Keratinocyte (primary cell): ENCODE results near the gene YTHDF1. TPM values are rescaled to one million over a fixed set of nuclear protein-coding genes. Genes with fewer than 3 reads are reported as not detected.

ENCODE experiments used
- DNase-seq: peaks from one replicate; pipeline ENCODE4 v3.0.0-alpha.2; 2011; ENCODE audit warnings: low read depth, missing footprints, low spot score
- FAIRE-seq: peaks from 2 replicates; lab custom pipeline; 2011; peaks lifted over from hg19 to GRCh38; lab: Jason Lieb, UNC
- H2AFZ ChIP-seq: 2 replicates; pipeline ENCODE4 v1.6.0; 2012; ENCODE audit warnings: low read length, control low read depth, inconsistent platforms; ENCODE audit not compliant: control insufficient read depth
- H3K27ac ChIP-seq: 2 replicates; pipeline ENCODE4 v1.5.1; 2011; ENCODE audit warnings: low read length; ENCODE audit not compliant: control insufficient read depth, insufficient read depth
- H3K27me3 ChIP-seq: 3 replicates; pipeline ENCODE4 v1.6.0; 2011; ENCODE audit warnings: low read length; ENCODE audit not compliant: control insufficient read depth, insufficient read depth; ENCODE audit errors: extremely low read depth
- H3K36me3 ChIP-seq, 2 experiments: 2 replicates in 1 of 2; 3 replicates in 1 of 2; pipeline ENCODE4 v1.5.1; 2011; ENCODE audit warnings: low read length in 2 of 2, mild to moderate bottlenecking in 1 of 2; ENCODE audit not compliant: control insufficient read depth in 2 of 2, insufficient read depth in 2 of 2; ENCODE audit errors: extremely low read depth in 1 of 2
- H3K4me1 ChIP-seq: 3 replicates; pipeline ENCODE4 v1.5.1; 2011; ENCODE audit warnings: low read length; ENCODE audit not compliant: control insufficient read depth, insufficient read depth; ENCODE audit errors: extremely low read depth
- H3K4me2 ChIP-seq: 3 replicates; pipeline ENCODE4 v1.6.0; 2011; ENCODE audit warnings: low read depth, low read length; ENCODE audit not compliant: control insufficient read depth, insufficient read depth; ENCODE audit errors: extremely low read depth
- H3K4me3 ChIP-seq, 3 experiments: fragments of 200-600 bp in 1 of 3; sonication (generic) in 1 of 3; 2 replicates in 2 of 3; 3 replicates in 1 of 3; pipeline ENCODE4 v1.5.1; 2011 to 2016; ENCODE audit warnings: low read length in 3 of 3, mild to moderate bottlenecking in 3 of 3, control low read depth in 2 of 3, inconsistent platforms in 1 of 3, low read depth in 1 of 3, mixed read lengths in 1 of 3, mixed run types in 1 of 3, moderate library complexity in 1 of 3; ENCODE audit not compliant: control insufficient read depth in 2 of 3, insufficient read depth in 2 of 3; ENCODE audit errors: extremely low read depth in 1 of 3
- H3K79me2 ChIP-seq: 2 replicates; pipeline ENCODE4 v1.6.0; 2012; ENCODE audit warnings: low read length; ENCODE audit not compliant: control insufficient read depth, insufficient read depth
- H3K9ac ChIP-seq: 3 replicates; pipeline ENCODE4 v1.6.0; 2011; ENCODE audit warnings: low read length; ENCODE audit not compliant: control insufficient read depth, insufficient read depth; ENCODE audit errors: extremely low read depth
- H3K9me1 ChIP-seq: 3 replicates; pipeline ENCODE4 v1.6.0; 2011; ENCODE audit warnings: low read length; ENCODE audit not compliant: control insufficient read depth, insufficient read depth; ENCODE audit errors: extremely low read depth
- H3K9me3 ChIP-seq: 2 replicates; pipeline ENCODE4 v1.5.1; 2012; ENCODE audit warnings: low read depth, low read length; ENCODE audit not compliant: control insufficient read depth
- H4K20me1 ChIP-seq: 3 replicates; pipeline ENCODE4 v1.6.0; 2011; ENCODE audit warnings: low read length; ENCODE audit not compliant: control insufficient read depth, insufficient read depth; ENCODE audit errors: extremely low read depth
- CTCF ChIP-seq, 3 experiments: IDR thresholded peaks in 1 of 3; conservative IDR thresholded peaks in 1 of 3; optimal IDR thresholded peaks in 1 of 3; 2 replicates in 2 of 3; 3 replicates in 1 of 3; pipeline versions ENCODE3 to v1.5.1; 2011; ENCODE audit warnings: low read length in 3 of 3, mild to moderate bottlenecking in 3 of 3, moderate library complexity in 2 of 3, control low read depth in 1 of 3, inconsistent platforms in 1 of 3; ENCODE audit not compliant: insufficient read depth in 2 of 3; ENCODE audit errors: extremely low read depth in 1 of 3
- EZH2 ChIP-seq: IDR thresholded peaks from one replicate; pipeline ENCODE4 v1.6.1; 2012; ENCODE audit warnings: inconsistent platforms, mild to moderate bottlenecking, low read length, moderate library complexity
- dilution Hi-C: fragments of 300-500 bp; cut with MboI; formaldehyde crosslinking; loops from one replicate; pipeline ENCODE4 v1.7.0; 2020; ENCODE audit warnings: low sequenced_read_pairs; ENCODE audit not compliant: extremely low pct_ligation_motif_present
- polyA plus RNA-seq, 5 experiments: library from polyadenylated mRNA; depleted of rRNA in 3 of 5; stranded (reverse) in 3 of 5; stranded (forward) in 1 of 5; unstranded in 1 of 5; fragments of >200 nt; gene quantifications; 1 replicate in 1 of 5; 2 replicates in 3 of 5; 3 replicates in 1 of 5; pipeline versions ENCODE4 v1.2.1 to v1.2.3, GENCODE V29; 2011 to 2012; ENCODE audit warnings: missing spikeins in 2 of 5, low read depth in 1 of 5, low replicate concordance in 1 of 5

The YTHDF1 gene
- polyA plus RNA-seq, 1 donor (not counting 4 experiments of a cell fraction or from before 2014, with no cell fraction given): 26.4 TPM

GRCh38 chr20:63261795-63262528 lies 46.0 kb upstream of the YTHDF1 start:
- H2AFZ ChIP-seq: no peak overlapping the region
- no peak overlapping the region for H3K9ac ChIP-seq
- FAIRE-seq (no peak), DNase-seq (no peak)
- no peaks in the 10 kb centered on the region for H3K36me3 ChIP-seq
- H3K4me2 ChIP-seq: no peak overlapping the region
- dilution Hi-C loops: no loop called here
- H4K20me1 ChIP-seq: no peaks in the 10 kb centered on the region
- no peaks in the 10 kb centered on the region for H3K9me3 ChIP-seq
- no peaks in the 10 kb centered on the region for H3K79me2 ChIP-seq
- peaks cover 25% of the 10 kb centered on the region for H3K27me3 ChIP-seq
- H3K9me1 ChIP-seq: no peaks in the 10 kb centered on the region
- TF ChIP-seq CTCF (optimal IDR thresholded peaks at IDR 0.05 in 1 of 3, IDR thresholded peaks at IDR 0.05 in 1 of 3, conservative IDR thresholded peaks at IDR 0.05 in 1 of 3; ENCODE audit: extremely low read depth in 1 of 3, insufficient read depth in 2 of 3, low read length in 3 of 3): no peak
- no peak overlapping the region for H3K27ac ChIP-seq
- peaks cover under 1% of the 10 kb centered on the region for H3K4me1 ChIP-seq
- H3K4me3 ChIP-seq: no peak overlapping the region

DNA sequence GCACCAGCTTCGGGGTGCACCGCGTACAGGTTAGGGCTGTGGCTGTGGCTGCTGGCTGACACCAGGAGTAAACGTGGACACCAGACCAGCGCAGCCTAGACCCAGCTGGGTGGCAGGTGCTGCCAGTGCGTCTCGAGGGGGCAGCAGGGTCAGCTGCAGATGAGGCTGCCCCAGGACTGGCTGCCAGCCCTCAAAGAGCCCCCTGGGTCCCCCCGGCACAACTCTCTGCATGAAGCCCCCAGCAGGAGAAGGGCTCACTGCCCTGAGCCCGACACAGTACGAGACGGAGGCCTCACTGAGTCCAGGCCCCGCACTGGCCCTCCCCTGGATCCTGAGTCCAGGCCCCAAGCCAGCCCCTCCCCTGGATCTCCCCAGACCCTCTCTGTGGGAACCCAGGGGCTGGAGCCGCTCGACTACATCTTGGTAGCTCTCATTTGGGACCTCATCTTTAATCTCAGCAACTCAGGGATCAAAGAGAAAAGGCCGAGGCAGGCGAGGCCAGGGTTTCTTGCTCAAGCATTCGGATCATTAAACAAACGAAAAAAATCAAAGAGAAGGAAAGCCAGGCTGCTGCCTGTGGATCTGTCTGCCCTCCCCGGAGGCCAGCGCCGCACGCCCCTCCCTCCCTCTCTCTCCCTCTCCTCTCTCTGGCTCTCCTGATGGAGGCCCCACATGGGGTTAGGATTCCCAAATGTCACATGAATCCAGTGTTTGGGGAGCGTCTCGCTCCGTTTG lies 45.3 kb upstream of the YTHDF1 start:
- TF ChIP-seq CTCF (optimal IDR thresholded peaks at IDR 0.05 in 1 of 3, IDR thresholded peaks at IDR 0.05 in 1 of 3, conservative IDR thresholded peaks at IDR 0.05 in 1 of 3; ENCODE audit: extremely low read depth in 1 of 3, insufficient read depth in 2 of 3, low read length in 3 of 3) (no peak), EZH2 (no peak)
- H3K4me3 ChIP-seq: no peak overlapping the region
- DNase-seq (no peak), FAIRE-seq (no peak)
- peaks cover 25% of the 10 kb centered on the region for H3K27me3 ChIP-seq
- H4K20me1 ChIP-seq: no peaks in the 10 kb centered on the region
- no peak overlapping the region for H3K9ac ChIP-seq
- no peaks in the 10 kb centered on the region for H3K9me3 ChIP-seq
- peaks cover 8% of the 10 kb centered on the region for H3K4me1 ChIP-seq
- no peaks in the 10 kb centered on the region for H3K36me3 ChIP-seq
- H3K4me2 ChIP-seq: no peak overlapping the region
- no peaks in the 10 kb centered on the region for H3K79me2 ChIP-seq
- H3K9me1 ChIP-seq: no peaks in the 10 kb centered on the region
- no peak overlapping the region for H3K27ac ChIP-seq
- no peak overlapping the region for H2AFZ ChIP-seq
- dilution Hi-C loops: no loop called here
